A673 (cell line): Measurements from ENCODE around the gene NMNAT3.

Experiments
- CTCF ChIP-seq: fragments of 300-800, 200-600 bp; sonication (generic); conservative IDR thresholded peaks from 2 replicates; pipeline ENCODE4 v1.5.1; 2017; ENCODE audit warnings: low read depth, mild to moderate bottlenecking, antibody characterized with exemption, low read length, moderate library complexity, mixed read lengths
- EZH2 ChIP-seq: fragments of 200-600 bp; sonication (generic); IDR thresholded peaks from 2 replicates; pipeline ENCODE4 v1.6.1; 2017; ENCODE audit warnings: borderline replicate concordance, low read depth, mild to moderate bottlenecking, mixed read lengths, antibody characterized with exemption, low read length; ENCODE audit not compliant: poor library complexity, severe bottlenecking

DNA sequence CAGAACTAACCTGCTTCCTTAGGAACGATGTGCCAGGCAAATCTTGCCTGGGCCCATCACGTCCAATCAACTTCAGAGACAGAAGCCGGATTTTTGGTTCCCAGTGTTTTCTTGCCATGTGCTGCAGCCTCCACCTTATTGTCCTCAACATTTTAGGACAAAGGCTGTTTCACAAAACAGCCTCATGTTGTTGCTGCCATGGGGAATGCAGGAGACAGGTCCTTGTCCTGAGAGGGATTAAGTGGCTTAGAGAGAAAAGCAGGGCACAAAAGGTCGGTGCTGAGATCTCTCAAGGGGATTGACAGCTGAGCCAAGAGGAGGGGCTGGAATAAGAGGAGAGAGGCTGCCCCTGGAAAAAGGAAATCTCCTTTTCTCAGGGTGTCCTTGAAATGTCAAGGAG is 11.3 kb upstream of the NMNAT3 start:
- TF ChIP-seq CTCF (no peak), EZH2 (no peak)
